WTC11 (cell line): ENCODE measurements around the gene GRIA4. TPM values are rescaled to one million over a fixed set of nuclear protein-coding genes. Genes with fewer than 3 reads are reported as not detected.

Experiments used
- ATAC-seq: fragments of 200-7000 bp; cut with Tn5 transposase; 2 replicates; pipeline ENCODE4 v1.10.0; 2021; ENCODE audit warnings: mild to moderate bottlenecking, moderate library complexity
- CTCF ChIA-PET: fragments of 300-600 bp; sonication (Branson Sonifier 250); formaldehyde crosslinking; loops from one replicate; lab custom pipeline; 2021; ENCODE audit warnings: antibody characterized with exemption; lab: Charles Lee
- POLR2A ChIA-PET: fragments of 350-600 bp; sonication (Branson Sonifier 250); formaldehyde crosslinking; loops from one replicate; lab custom pipeline; 2021; ENCODE audit warnings: antibody characterized with exemption; lab: Charles Lee
- DNase-seq: peaks from one replicate; pipeline ENCODE4 v3.0.0; 2021; ENCODE audit warnings: low spot score
- H3K27ac Mint-ChIP-seq: 2 replicates; pipeline ENCODE4 v1.8.0; 2021; ENCODE audit warnings: mixed read lengths
- H3K27me3 Mint-ChIP-seq: 2 replicates; pipeline ENCODE4 v1.8.0; 2021; ENCODE audit warnings: low read depth, mild to moderate bottlenecking, moderate library complexity, mixed read lengths
- H3K36me3 Mint-ChIP-seq: 2 replicates; pipeline ENCODE4 v1.8.0; 2021; ENCODE audit warnings: mixed read lengths
- H3K4me1 Mint-ChIP-seq: 2 replicates; pipeline ENCODE4 v1.8.0; 2022; ENCODE audit warnings: mixed read lengths
- H3K4me3 Mint-ChIP-seq: 2 replicates; pipeline ENCODE4 v1.8.0; 2021; ENCODE audit warnings: mild to moderate bottlenecking, moderate library complexity, mixed read lengths
- H3K9me3 Mint-ChIP-seq: 2 replicates; pipeline ENCODE4 v1.8.0; 2021; ENCODE audit warnings: mixed read lengths
- ESRRA ChIP-seq: sonication (generic); formaldehyde crosslinking; IDR thresholded peaks from 2 replicates; pipeline ENCODE4 v1.8.1; 2022; ENCODE audit warnings: mild to moderate bottlenecking, missing genetic modification reagents, borderline replicate concordance
- SP1 ChIP-seq: sonication (generic); formaldehyde crosslinking; conservative IDR thresholded peaks from 2 replicates; pipeline ENCODE4 v1.8.1; 2022; ENCODE audit warnings: missing genetic modification reagents
- TEAD4 ChIP-seq: sonication (generic); formaldehyde crosslinking; IDR thresholded peaks from 2 replicates; pipeline ENCODE4 v1.8.0; 2022; ENCODE audit warnings: mild to moderate bottlenecking, missing genetic modification reagents
- ZNF671 ChIP-seq: fragments of 250-450 bp; sonication (Bioruptor Pico); IDR thresholded peaks from 2 replicates; pipeline ENCODE4 v1.8.0; 2021; ENCODE audit warnings: mild to moderate bottlenecking
- total RNA-seq: library from RNA; stranded (reverse); gene quantifications from 3 replicates; pipeline ENCODE4 v1.2.3, GENCODE V29; 2021
- TF ChIP-seq, protein P1 (sequence below): sonication (generic); formaldehyde crosslinking; IDR thresholded peaks from 2 replicates; pipeline ENCODE4 v1.8.1; 2023; ENCODE audit warnings: mild to moderate bottlenecking, moderate library complexity, missing genetic modification reagents
- TF ChIP-seq, protein P2 (sequence below): sonication (generic); formaldehyde crosslinking; IDR thresholded peaks from 2 replicates; pipeline ENCODE4 v1.8.1; 2023; ENCODE audit warnings: mild to moderate bottlenecking, missing genetic modification reagents, moderate library complexity
- TF ChIP-seq, protein P3 (sequence below): sonication (generic); formaldehyde crosslinking; IDR thresholded peaks from 2 replicates; pipeline ENCODE4 v1.8.0; 2023; ENCODE audit warnings: missing genetic modification reagents, mild to moderate bottlenecking, borderline replicate concordance
- TF ChIP-seq, protein P4 (sequence below): sonication (generic); formaldehyde crosslinking; IDR thresholded peaks from 2 replicates; pipeline ENCODE4 v1.8.1; 2023; ENCODE audit warnings: mild to moderate bottlenecking, missing genetic modification reagents, moderate library complexity
- TF ChIP-seq, protein P5 (sequence below): sonication (generic); formaldehyde crosslinking; IDR thresholded peaks from 2 replicates; pipeline ENCODE4 v1.8.0; 2022; ENCODE audit warnings: missing genetic modification reagents
- TF ChIP-seq, protein P6 (sequence below): fragments of 250-450 bp; sonication (Bioruptor Pico); IDR thresholded peaks from 2 replicates; pipeline ENCODE4 v1.9.0; 2021; ENCODE audit warnings: mild to moderate bottlenecking
- TF ChIP-seq, protein P7 (sequence below): sonication (generic); formaldehyde crosslinking; IDR thresholded peaks from 2 replicates; pipeline ENCODE4 v1.8.0; 2023; ENCODE audit warnings: mild to moderate bottlenecking, missing genetic modification reagents

Gene GRIA4
- total RNA-seq, 1 experiment from 2014 or later, result 11.4 TPM

DNA sequence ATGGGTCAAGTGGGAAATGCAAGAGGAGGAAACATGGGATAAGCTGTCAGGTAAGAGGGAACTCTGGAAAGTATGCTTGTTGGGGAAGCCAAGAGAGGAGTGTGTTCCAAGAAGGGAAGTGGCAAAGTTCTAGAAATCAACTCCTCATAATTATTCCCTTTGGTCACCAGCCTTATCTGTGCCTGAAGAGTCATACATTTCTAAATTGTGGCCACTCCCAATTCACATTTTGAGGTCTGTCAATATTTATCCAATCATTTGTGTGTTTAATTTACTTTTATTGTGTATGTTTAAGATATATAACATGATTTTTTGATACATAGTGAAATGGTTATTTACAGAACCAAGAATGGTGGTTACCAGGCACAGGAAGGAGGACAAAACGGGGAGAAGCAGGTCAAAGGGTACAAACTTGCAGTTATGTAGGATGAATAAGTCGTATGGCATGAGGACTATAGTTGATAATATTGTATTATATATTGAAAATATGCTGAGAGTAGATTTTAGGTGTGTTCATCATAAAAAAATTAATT lies 131.7 kb downstream of the GRIA4 start:
- H3K36me3 Mint-ChIP-seq, result no peaks in the 10 kb centered on the region
- CTCF ChIA-PET, result no interaction called here
- H3K4me1 Mint-ChIP-seq, result peaks cover 17% of the 10 kb centered on the region
- POLR2A ChIA-PET, result no interaction called here
- no peak overlapping the region for H3K27ac Mint-ChIP-seq
- no peak for ATAC-seq
- no peaks in the 10 kb centered on the region for H3K27me3 Mint-ChIP-seq
- H3K4me3 Mint-ChIP-seq, result no peak overlapping the region
- no peak for DNase-seq
- TF ChIP-seq, protein P1, sequence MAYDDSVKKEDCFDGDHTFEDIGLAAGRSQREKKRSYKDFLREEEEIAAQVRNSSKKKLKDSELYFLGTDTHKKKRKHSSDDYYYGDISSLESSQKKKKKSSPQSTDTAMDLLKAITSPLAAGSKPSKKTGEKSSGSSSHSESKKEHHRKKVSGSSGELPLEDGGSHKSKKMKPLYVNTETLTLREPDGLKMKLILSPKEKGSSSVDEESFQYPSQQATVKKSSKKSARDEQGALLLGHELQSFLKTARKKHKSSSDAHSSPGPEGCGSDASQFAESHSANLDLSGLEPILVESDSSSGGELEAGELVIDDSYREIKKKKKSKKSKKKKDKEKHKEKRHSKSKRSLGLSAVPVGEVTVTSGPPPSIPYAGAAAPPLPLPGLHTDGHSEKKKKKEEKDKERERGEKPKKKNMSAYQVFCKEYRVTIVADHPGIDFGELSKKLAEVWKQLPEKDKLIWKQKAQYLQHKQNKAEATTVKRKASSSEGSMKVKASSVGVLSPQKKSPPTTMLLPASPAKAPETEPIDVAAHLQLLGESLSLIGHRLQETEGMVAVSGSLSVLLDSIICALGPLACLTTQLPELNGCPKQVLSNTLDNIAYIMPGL, result no peak
- no peak for TF ChIP-seq ZNF671
- TF ChIP-seq, protein P2, sequence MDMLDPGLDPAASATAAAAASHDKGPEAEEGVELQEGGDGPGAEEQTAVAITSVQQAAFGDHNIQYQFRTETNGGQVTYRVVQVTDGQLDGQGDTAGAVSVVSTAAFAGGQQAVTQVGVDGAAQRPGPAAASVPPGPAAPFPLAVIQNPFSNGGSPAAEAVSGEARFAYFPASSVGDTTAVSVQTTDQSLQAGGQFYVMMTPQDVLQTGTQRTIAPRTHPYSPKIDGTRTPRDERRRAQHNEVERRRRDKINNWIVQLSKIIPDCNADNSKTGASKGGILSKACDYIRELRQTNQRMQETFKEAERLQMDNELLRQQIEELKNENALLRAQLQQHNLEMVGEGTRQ (CRISPR knock-in tag), result no peak
- TF ChIP-seq SP1 (CRISPR knock-in tag), result no peak
- TF ChIP-seq, protein P3, sequence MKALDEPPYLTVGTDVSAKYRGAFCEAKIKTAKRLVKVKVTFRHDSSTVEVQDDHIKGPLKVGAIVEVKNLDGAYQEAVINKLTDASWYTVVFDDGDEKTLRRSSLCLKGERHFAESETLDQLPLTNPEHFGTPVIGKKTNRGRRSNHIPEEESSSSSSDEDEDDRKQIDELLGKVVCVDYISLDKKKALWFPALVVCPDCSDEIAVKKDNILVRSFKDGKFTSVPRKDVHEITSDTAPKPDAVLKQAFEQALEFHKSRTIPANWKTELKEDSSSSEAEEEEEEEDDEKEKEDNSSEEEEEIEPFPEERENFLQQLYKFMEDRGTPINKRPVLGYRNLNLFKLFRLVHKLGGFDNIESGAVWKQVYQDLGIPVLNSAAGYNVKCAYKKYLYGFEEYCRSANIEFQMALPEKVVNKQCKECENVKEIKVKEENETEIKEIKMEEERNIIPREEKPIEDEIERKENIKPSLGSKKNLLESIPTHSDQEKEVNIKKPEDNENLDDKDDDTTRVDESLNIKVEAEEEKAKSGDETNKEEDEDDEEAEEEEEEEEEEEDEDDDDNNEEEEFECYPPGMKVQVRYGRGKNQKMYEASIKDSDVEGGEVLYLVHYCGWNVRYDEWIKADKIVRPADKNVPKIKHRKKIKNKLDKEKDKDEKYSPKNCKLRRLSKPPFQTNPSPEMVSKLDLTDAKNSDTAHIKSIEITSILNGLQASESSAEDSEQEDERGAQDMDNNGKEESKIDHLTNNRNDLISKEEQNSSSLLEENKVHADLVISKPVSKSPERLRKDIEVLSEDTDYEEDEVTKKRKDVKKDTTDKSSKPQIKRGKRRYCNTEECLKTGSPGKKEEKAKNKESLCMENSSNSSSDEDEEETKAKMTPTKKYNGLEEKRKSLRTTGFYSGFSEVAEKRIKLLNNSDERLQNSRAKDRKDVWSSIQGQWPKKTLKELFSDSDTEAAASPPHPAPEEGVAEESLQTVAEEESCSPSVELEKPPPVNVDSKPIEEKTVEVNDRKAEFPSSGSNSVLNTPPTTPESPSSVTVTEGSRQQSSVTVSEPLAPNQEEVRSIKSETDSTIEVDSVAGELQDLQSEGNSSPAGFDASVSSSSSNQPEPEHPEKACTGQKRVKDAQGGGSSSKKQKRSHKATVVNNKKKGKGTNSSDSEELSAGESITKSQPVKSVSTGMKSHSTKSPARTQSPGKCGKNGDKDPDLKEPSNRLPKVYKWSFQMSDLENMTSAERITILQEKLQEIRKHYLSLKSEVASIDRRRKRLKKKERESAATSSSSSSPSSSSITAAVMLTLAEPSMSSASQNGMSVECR (CRISPR knock-in tag), result no peak
- TF ChIP-seq, protein P4, sequence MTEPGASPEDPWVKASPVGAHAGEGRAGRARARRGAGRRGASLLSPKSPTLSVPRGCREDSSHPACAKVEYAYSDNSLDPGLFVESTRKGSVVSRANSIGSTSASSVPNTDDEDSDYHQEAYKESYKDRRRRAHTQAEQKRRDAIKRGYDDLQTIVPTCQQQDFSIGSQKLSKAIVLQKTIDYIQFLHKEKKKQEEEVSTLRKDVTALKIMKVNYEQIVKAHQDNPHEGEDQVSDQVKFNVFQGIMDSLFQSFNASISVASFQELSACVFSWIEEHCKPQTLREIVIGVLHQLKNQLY (CRISPR knock-in tag), result no peak
- TF ChIP-seq TEAD4 (CRISPR knock-in tag), result no peak
- TF ChIP-seq, protein P5, sequence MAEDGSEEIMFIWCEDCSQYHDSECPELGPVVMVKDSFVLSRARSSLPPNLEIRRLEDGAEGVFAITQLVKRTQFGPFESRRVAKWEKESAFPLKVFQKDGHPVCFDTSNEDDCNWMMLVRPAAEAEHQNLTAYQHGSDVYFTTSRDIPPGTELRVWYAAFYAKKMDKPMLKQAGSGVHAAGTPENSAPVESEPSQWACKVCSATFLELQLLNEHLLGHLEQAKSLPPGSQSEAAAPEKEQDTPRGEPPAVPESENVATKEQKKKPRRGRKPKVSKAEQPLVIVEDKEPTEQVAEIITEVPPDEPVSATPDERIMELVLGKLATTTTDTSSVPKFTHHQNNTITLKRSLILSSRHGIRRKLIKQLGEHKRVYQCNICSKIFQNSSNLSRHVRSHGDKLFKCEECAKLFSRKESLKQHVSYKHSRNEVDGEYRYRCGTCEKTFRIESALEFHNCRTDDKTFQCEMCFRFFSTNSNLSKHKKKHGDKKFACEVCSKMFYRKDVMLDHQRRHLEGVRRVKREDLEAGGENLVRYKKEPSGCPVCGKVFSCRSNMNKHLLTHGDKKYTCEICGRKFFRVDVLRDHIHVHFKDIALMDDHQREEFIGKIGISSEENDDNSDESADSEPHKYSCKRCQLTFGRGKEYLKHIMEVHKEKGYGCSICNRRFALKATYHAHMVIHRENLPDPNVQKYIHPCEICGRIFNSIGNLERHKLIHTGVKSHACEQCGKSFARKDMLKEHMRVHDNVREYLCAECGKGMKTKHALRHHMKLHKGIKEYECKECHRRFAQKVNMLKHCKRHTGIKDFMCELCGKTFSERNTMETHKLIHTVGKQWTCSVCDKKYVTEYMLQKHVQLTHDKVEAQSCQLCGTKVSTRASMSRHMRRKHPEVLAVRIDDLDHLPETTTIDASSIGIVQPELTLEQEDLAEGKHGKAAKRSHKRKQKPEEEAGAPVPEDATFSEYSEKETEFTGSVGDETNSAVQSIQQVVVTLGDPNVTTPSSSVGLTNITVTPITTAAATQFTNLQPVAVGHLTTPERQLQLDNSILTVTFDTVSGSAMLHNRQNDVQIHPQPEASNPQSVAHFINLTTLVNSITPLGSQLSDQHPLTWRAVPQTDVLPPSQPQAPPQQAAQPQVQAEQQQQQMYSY, result no peak
- no peak for TF ChIP-seq ESRRA (CRISPR knock-in tag)
- TF ChIP-seq, protein P6, sequence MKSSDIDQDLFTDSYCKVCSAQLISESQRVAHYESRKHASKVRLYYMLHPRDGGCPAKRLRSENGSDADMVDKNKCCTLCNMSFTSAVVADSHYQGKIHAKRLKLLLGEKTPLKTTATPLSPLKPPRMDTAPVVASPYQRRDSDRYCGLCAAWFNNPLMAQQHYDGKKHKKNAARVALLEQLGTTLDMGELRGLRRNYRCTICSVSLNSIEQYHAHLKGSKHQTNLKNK (CRISPR knock-in tag), result no peak
- TF ChIP-seq, protein P7, sequence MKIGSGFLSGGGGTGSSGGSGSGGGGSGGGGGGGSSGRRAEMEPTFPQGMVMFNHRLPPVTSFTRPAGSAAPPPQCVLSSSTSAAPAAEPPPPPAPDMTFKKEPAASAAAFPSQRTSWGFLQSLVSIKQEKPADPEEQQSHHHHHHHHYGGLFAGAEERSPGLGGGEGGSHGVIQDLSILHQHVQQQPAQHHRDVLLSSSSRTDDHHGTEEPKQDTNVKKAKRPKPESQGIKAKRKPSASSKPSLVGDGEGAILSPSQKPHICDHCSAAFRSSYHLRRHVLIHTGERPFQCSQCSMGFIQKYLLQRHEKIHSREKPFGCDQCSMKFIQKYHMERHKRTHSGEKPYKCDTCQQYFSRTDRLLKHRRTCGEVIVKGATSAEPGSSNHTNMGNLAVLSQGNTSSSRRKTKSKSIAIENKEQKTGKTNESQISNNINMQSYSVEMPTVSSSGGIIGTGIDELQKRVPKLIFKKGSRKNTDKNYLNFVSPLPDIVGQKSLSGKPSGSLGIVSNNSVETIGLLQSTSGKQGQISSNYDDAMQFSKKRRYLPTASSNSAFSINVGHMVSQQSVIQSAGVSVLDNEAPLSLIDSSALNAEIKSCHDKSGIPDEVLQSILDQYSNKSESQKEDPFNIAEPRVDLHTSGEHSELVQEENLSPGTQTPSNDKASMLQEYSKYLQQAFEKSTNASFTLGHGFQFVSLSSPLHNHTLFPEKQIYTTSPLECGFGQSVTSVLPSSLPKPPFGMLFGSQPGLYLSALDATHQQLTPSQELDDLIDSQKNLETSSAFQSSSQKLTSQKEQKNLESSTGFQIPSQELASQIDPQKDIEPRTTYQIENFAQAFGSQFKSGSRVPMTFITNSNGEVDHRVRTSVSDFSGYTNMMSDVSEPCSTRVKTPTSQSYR (CRISPR knock-in tag), result no peak
- no peaks in the 10 kb centered on the region for H3K9me3 Mint-ChIP-seq
